AG04450 (cell line): ENCODE results near the gene SSTR4. TPM values are rescaled to one million over a fixed set of nuclear protein-coding genes. Genes with fewer than 3 reads are reported as not detected.

Experiments
- CTCF ChIA-PET: fragments of 300-600, 350-600 bp; formaldehyde crosslinking; extraction: SDS; loops from one replicate; lab custom pipeline; 2022; ENCODE audit warnings: antibody characterized with exemption, inconsistent platforms; lab: Charles Lee
- POLR2A ChIA-PET: fragments of 350-600 bp; formaldehyde crosslinking; extraction: SDS; loops from one replicate; lab custom pipeline; 2021; ENCODE audit warnings: antibody characterized with exemption, inconsistent platforms; lab: Yijun Ruan, JAX
- DNase-seq: peaks from one replicate; pipeline ENCODE4 v3.0.0-alpha.2; 2011; ENCODE audit warnings: low read depth, low spot score
- H3K27ac ChIP-seq: one replicate; pipeline ENCODE4 v1.5.1; 2012; ENCODE audit warnings: low read depth, low read length, control low read depth
- H3K27me3 ChIP-seq: one replicate; pipeline ENCODE4 v1.6.0; 2012; ENCODE audit warnings: low read length; ENCODE audit not compliant: control insufficient read depth, insufficient read depth
- H3K4me3 ChIP-seq: 2 replicates; pipeline ENCODE4 v1.5.1; 2011; ENCODE audit warnings: mild to moderate bottlenecking, low read depth, low read length, control low read depth
- H3K9me3 ChIP-seq: 2 replicates; pipeline ENCODE4 v1.5.1; 2012; ENCODE audit warnings: low read length; ENCODE audit not compliant: control insufficient read depth, insufficient read depth
- polyA plus RNA-seq: library from polyadenylated mRNA; depleted of rRNA; stranded (reverse); fragments of >200 nt; gene quantifications from 2 replicates; pipeline ENCODE4 v1.2.3, GENCODE V29; 2011
- TF ChIP-seq, protein P1 (sequence below): IDR thresholded peaks from 2 replicates; pipeline ENCODE4 v1.5.1; 2011; ENCODE audit warnings: low read depth, low read length, control low read depth, inconsistent platforms

Gene SSTR4
- polyA plus RNA-seq, 1 experiment = not detected

DNA sequence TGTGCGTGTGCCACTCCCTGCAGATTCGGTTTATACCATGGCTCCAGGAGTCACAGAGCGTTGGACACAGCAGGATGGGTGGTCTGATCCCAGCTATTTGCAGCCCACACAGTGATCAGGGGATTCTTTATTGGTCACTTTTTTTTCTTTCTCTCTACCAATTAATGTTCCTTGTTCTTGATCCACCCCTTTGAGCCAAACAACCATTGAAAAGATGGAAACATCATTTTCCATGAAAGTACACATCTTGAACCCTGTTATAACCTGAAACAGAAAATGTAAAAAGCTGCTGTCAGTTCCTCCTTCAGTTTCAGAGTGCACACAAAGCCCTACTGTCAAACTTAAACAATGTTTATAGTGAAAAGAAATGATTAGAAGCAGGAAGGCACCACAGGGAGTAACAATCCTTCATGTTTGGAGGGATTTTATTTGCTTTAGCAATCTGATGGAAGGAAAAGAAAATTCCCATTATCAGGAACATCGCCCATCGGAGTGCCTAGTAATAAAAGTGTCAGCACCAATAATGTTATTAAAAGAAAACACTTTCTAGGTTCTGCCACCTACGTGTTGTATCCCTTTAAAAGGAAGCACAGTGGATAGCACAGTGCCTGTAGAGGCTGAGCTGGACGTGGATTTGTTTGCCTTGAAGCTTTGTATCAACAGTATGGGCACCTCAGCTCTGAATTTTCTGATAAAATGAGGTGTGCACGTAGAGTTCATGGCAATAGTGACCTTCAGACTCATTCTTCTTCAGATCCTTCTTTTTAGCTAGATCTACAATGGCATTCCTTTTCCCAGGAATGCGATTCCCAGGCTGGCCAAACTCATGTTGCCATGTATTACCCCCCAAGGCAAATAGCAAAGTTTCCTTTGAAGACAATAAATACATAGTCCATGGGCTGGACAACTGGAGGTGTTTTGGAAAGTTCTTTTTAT lies 30.4 kb downstream of the SSTR4 start:
- H3K4me3 ChIP-seq = no peak overlapping the region
- POLR2A ChIA-PET = no interaction called here
- DNase-seq = no peak
- TF ChIP-seq, protein P1, sequence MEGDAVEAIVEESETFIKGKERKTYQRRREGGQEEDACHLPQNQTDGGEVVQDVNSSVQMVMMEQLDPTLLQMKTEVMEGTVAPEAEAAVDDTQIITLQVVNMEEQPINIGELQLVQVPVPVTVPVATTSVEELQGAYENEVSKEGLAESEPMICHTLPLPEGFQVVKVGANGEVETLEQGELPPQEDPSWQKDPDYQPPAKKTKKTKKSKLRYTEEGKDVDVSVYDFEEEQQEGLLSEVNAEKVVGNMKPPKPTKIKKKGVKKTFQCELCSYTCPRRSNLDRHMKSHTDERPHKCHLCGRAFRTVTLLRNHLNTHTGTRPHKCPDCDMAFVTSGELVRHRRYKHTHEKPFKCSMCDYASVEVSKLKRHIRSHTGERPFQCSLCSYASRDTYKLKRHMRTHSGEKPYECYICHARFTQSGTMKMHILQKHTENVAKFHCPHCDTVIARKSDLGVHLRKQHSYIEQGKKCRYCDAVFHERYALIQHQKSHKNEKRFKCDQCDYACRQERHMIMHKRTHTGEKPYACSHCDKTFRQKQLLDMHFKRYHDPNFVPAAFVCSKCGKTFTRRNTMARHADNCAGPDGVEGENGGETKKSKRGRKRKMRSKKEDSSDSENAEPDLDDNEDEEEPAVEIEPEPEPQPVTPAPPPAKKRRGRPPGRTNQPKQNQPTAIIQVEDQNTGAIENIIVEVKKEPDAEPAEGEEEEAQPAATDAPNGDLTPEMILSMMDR = no peak
- H3K27ac ChIP-seq = no peak overlapping the region
- CTCF ChIA-PET = interaction anchor here (1.0 kb wide), 1 partner anchor 170 kb away, joined by 4 read pairs; no protein-coding TSS in a partner anchor
- H3K27me3 ChIP-seq = peaks cover 11% of the 10 kb centered on the region
- H3K9me3 ChIP-seq = no peaks in the 10 kb centered on the region

DNA sequence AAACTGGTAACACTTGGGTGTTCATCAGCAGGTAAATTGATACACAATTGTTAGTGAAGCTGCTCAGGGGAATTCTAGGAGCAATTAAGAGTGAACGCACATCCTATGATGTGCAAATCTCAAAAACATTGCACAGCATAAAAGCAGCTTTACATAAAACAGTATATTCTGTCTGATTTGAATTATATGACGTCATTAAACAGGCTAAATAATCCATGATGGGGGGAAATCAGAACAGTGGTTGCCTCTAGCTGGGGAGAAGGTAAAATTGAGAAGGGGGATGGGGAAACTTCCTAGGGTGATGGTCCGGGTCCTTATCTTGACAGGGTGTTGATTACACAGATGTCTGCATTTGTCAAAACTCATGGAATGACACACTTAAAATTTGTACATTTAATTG lies 31.7 kb downstream of the SSTR4 start:
- TF ChIP-seq, protein P1 = no peak
- DNase-seq = no peak
- Histone ChIP-seq H3K4me3 (no peak overlapping the region), H3K27me3 (peaks cover 14% of the 10 kb centered on the region), H3K27ac (no peak overlapping the region), H3K9me3 (no peaks in the 10 kb centered on the region)
- CTCF ChIA-PET = interaction anchor here (0.6 to 1.4 kb wide), 2 partner anchors 179 to 274 kb away, joined by 3 to 4 read pairs; no protein-coding TSS in a partner anchor
- POLR2A ChIA-PET = no interaction called here

DNA sequence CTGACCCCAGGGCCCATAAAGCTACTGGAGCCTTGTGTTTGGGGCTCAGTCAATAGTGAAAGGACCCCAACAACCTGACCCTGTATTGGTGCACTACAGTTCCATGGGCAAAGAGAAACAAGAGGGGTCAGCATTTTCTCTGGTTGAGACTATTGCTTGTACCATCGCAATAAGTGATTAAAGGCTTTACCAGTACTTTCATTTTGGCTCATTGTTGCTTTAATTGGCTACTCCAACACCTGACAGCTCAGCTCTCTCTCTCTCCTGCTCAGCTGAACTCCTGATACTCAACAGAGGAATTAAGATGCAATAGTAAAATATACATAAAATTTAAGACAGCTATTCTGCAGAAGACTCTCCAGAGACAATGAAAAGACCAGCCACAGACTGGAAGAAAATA lies 33.2 kb downstream of the SSTR4 start:
- no peak for DNase-seq
- CTCF ChIA-PET = no interaction called here
- H3K27me3 ChIP-seq = peaks cover 14% of the 10 kb centered on the region

DNA sequence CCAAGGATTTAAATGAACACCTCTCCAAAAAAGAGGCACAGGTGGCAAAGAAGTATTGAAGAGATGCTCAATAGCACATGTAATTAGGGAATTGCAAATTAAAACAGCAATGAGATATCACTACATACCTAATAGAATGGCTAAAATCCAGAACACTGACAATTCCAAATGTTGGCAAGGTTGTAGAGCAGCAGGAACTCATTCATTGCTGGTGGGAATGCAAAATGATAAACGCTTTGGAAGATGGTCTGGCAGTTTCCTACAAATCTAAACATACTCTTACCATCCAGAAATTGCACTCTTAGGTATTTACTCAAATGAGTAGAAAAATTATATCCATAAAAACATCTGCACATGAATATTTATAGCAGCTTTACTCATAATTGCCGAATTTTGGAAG lies 34.0 kb downstream of the SSTR4 start:
- POLR2A ChIA-PET = no interaction called here

More for the DNA sequence above, 33.2 kb downstream of the SSTR4 start:
- Histone ChIP-seq H3K9me3 (no peaks in the 10 kb centered on the region), H3K27ac (no peak overlapping the region), H3K4me3 (no peak overlapping the region)
- TF ChIP-seq, protein P1 = no peak
- POLR2A ChIA-PET = no interaction called here

More for the DNA sequence above, 34.0 kb downstream of the SSTR4 start:
- H3K27ac ChIP-seq = no peak overlapping the region
- DNase-seq = no peak
- H3K27me3 ChIP-seq = peaks cover 14% of the 10 kb centered on the region
- TF ChIP-seq, protein P1 = no peak
- CTCF ChIA-PET = interaction anchor here (1.1 kb wide), 1 partner anchor 18 kb away, joined by 3 read pairs; no protein-coding TSS in a partner anchor
- H3K9me3 ChIP-seq = no peaks in the 10 kb centered on the region
- no peak overlapping the region for H3K4me3 ChIP-seq
